OCI-LY3 (cell line): ENCODE results near the gene CSF2.

ENCODE experiments used
- CTCF ChIP-seq: fragments of 200-600, 300-600 bp; sonication (generic); IDR thresholded peaks from 2 replicates; pipeline ENCODE4 v1.5.1; 2014; ENCODE audit warnings: antibody characterized with exemption, low read length, low read depth
- EZH2phosphoT487 ChIP-seq: fragments of 200-600 bp; shearing (Covaris generic); IDR thresholded peaks from 2 replicates; pipeline ENCODE4 v1.6.1; 2018; ENCODE audit warnings: antibody characterized with exemption, mixed run types, low read depth

- TF ChIP-seq CTCF, result no peak
- TF ChIP-seq EZH2phosphoT487, result no peak
These were observed 13.7 kb upstream of the CSF2 start for GRCh38 chr5:132059696-132060500.
